HG03097 (cell line): ENCODE measurements around the gene SPN.
"Not testable (repeated sequence)": the region's sequence is repeated elsewhere in the genome, so short reads cannot be mapped to it uniquely, and the experiment has no call there.

Experiments used
- ATAC-seq: cut with Tn5 transposase; IDR thresholded peaks from one replicate; pipeline ENCODE4 v1.9.1; 2021; ENCODE audit not compliant: unreplicated experiment, low FRiP score

SPN gene

GRCh38 chr16:29674188-29674587, 11.1 kb downstream of the SPN start:
- ATAC-seq = no peak

- no peak for ATAC-seq
Observed at GRCh38 chr16:29675811-29676643, 13.0 kb downstream of the SPN start.

- no peak for ATAC-seq
Observed at GRCh38 chr16:29676989-29677785, 14.1 kb downstream of the SPN start.

- no peak for ATAC-seq
Observed at GRCh38 chr16:29678691-29679267, 15.7 kb downstream of the SPN start, which contains the start of gene QPRT. TSS of gene QPRT (plus strand) at chr16:29679180. CDS start at chr16:29679198, 18 bp downstream.

GRCh38 chr16:29680180-29680598, 17.1 kb downstream of the SPN start:
- no peak for ATAC-seq

- no peak for ATAC-seq
Observed at GRCh38 chr16:29683543-29684090, 20.6 kb downstream of the SPN start.

- ATAC-seq = no peak
Observed at GRCh38 chr16:29684679-29685078, 21.6 kb downstream of the SPN start.

GRCh38 chr16:29686740-29687332, 23.8 kb downstream of the SPN start:
- no peak for ATAC-seq

- ATAC-seq = no peak
Observed at GRCh38 chr16:29687755-29688154, 24.7 kb downstream of the SPN start.

- no peak for ATAC-seq
Observed at GRCh38 chr16:29688172-29688571, 25.1 kb downstream of the SPN start.

- ATAC-seq = not testable (repeated sequence)
Observed at GRCh38 chr16:29689490-29690351, 26.7 kb downstream of the SPN start.

- not testable (repeated sequence) for ATAC-seq
Observed at GRCh38 chr16:29692606-29693005, 29.6 kb downstream of the SPN start.

- no peak for ATAC-seq
Observed at GRCh38 chr16:29694384-29695195, 31.5 kb downstream of the SPN start.

- ATAC-seq = not testable (repeated sequence)
Observed at GRCh38 chr16:29695675-29696074, 32.6 kb downstream of the SPN start.

GRCh38 chr16:29696881-29697331, 33.9 kb downstream of the SPN start:
- ATAC-seq = no peak

- ATAC-seq = no peak
Observed at GRCh38 chr16:29697391-29697790, 34.3 kb downstream of the SPN start.

- no peak for ATAC-seq
Observed at GRCh38 chr16:29698042-29698441, 35.0 kb downstream of the SPN start.

- ATAC-seq = no peak
Observed at GRCh38 chr16:29698484-29699323, 35.7 kb downstream of the SPN start.
